GM19452 (cell line): ENCODE data around the gene LDB1.

Source experiments
- ATAC-seq: cut with Tn5 transposase; IDR thresholded peaks from one replicate; pipeline ENCODE4 v1.9.1; 2021; ENCODE audit not compliant: unreplicated experiment

Gene LDB1

GRCh38 chr10:102139281-102140110 lies 19.3 kb upstream of the LDB1 start:
- no peak for ATAC-seq

DNA sequence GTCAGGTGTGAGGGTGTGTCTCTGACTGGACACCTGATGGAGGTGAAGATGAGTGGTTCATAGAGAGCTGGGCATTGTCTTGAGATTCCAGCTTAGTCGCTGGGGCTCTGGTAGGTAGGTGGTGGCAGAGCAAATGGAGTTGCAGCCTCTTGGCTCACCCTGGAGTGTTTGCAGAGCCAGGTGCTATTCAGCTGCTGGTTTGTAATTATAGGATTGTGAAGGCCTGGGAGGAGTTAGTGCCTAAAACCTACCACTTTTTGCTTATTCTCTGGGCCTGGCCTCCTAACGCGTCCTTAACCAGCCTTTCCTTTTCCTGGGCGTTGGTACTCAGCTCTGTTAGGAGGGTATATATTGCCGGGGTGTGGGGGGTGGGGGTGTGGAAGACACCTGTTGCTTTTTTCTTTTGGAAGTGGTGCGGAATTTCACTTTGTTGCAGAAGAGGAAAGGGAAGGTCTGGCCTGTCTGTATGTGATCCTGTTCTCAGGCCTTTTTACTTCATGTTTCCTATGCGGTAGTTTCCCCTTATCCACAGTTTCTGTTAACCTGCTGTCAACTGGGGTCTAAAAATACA lies 15.9 kb upstream of the LDB1 start:
- no peak for ATAC-seq

GRCh38 chr10:102134416-102134815 lies 14.2 kb upstream of the LDB1 start:
- no peak for ATAC-seq

DNA sequence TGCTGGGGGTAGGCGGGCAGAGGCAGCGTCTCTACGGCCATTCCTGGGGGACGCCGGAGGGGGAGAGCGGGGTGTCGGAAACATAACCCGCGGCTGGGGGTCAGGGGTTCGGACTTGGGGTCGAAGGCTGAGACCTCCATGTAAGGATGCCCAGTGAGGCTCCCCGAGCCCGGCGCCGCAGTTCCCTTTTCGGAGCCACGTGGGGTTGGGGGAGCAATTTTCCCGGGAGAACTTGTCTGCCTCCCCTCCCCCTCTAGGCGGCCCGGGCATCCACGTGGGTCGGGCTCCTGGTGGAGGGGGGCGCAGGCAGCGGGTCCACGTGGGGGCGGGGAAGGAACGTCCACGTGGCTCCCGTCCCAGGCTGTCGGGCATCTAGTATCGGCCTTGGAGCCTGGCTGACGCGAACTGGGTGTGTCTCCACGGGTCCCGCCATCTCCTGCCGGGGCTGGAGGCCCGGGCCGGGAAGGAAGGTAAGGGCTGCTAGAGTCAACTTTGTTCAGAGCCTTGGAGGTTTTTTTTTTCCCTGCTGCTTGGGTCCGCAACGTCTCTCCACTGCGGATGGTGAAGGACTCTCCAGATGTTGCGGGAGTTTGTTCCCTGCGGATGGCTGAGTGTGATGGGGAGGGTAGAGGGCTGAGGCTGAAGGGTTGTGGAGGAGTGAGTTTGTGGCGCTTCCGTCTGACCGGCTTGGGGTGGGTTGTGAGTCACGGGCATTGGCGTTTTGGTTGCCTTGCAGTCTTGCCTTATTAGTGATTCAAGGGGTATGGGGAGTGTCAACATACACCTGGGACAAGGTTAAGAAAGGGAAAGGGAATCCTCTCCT lies 13.4 kb upstream of the LDB1 start:
- no peak for ATAC-seq

DNA sequence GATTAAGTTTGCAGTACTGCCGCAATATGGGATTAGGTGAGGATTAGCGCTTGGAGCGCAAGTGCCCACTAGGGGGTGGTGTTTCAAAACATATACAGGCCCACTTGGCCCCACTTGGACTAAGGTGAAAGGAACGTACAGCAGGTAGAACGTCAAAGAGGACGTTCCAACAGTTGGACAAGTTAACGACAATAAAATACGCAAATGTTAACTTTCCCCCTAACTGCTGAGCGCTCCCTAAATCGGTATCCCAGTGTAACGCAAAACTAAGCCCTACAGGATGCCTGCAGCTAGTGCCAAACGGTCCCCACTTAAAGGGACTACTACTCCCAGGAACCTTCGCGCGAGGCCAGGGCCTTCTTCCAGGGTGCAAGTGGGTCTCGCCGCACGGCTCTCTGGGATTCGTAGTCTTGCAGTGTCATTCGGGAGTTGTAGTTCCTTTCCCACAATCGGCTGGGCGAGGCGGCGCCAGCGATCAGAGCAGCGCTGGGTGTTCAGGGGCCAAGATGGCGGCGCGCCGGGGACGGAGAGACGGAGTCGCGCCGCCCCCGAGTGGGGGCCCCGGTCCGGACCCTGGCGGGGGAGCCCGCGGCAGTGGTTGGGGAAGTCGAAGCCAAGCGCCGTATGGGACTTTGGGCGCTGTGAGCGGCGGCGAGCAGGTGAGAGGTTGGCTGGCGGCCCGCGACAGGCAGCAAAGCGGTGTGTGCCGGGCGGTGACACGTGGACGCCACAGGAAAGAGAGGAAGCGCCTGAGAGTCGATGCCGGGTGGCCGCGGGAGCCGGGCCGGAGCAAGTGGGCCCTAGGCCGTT lies 12.6 kb upstream of the LDB1 start, which contains the start of gene PPRC1:
Gene PPRC1 (plus strand): TSS at position 478 of the 810 bp plus-strand sequence. CDS start 29 bp downstream, at position 507.
- ATAC-seq, result peak; percentile 94

DNA sequence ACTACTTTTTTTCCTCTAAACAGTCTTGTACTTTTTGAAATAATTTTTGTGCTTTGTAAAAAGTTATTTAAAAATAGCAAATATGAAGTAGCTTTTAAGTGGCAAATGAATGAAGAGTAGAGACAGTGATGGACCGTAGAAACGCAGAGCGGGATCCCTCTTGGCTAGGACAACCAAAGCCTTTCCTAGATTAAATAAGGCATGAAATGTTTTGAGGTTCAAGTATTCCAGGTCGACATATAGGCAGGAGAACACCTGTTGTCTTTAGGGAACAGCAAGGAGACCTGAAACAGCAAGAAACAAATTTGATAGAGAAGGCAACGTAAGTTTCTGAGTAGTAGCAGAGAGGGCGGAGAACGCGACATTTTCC lies 12.0 kb upstream of the LDB1 start:
- no peak for ATAC-seq

DNA sequence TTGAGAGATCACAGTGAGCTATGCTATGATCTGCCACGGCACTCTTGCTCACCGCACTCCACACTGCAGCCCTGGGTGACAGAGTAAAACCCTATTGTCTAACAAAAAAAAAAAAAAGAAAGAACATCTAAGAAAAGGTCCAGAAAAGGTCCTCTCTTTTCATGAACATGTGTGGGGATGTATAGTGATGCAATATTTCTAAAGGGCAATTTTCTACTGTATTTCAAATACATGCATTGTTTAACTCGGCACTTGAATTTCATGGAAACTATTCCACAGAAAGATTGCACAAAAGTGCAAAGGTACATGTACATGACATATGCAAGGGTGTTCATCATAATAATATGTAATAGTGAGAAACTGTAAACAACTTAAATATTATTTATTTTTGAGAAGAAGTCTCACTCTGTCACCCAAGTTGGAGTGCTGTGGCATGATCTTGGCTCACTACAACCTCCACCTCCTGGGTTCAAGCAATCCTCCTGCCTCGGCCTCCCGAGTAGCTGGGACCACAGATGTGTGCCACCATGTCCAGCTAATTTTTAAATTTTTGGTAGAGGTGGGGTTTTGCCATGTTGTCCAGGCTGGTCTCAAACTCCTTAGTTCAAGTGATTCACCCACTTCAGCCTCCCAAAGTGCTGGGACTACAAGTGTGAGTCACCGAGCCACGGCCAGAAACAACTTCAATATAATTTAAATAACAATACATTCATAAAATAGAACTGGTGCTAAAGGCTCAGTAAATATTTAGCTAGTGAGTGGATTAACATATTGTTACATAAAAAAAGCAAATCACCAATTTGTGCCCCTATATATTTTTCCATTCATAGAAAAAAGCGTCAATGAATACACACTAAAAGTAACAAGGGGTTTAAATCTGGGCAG lies 11.4 kb upstream of the LDB1 start:
- no peak for ATAC-seq

DNA sequence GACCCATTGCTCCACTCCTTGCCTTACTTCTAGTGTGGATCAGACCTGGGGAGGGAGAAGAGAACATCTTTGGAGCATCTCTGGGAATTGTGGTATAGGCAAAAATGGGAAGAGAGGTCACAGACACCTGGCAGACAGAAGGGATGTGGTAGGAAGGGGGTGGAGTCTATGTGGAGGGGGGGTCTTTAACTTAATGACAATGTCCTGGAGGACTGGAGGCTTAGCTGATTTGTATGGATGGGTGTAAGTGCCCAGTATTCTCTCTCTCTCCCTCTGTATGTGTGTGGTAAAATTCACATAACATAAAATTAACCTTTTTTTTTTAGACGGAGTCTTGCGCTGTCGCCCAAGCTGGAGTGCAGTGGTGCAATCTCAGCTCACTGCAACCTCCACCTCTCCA lies 3.1 kb upstream of the LDB1 start:
- ATAC-seq, result no peak

- ATAC-seq, result no peak
These were observed 2.3 kb upstream of the LDB1 start for GRCh38 chr10:102122450-102122849.

DNA sequence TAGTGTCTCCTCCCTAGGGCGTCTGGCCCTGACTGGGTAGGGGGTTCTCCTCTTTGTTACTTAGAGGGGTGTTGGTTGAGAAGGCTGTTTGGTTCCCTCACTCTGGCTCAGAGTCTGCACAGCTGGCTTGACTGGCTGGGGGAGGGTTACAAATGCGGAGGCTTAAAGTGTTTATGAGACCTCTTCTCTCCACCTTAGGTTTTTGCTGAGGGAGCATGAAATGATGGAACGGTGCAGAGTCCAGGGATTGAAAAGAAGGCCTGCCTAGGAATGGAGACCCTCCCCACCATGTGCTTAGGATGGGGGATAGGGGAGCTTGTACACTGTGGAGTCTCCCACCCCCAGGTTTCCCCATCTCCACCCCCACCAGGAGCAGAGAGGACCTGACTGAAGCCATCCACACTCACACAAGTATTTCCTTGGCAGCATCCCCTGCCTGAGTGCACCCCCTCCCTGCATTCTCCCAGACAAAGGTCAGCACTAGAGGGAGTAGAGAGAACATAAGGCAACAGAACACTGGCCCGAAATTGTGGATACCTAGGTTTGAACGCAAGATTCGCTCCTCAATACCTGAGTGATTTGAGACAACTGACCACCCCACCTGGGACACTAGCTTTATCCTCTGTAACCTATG lies 1.7 kb upstream of the LDB1 start:
- ATAC-seq, result no peak

- ATAC-seq, result no peak
These were observed 997 bp upstream of the LDB1 start for GRCh38 chr10:102120991-102121738.

GRCh38 chr10:102119417-102120141 lies 589 bp downstream of the LDB1 start:
- no peak for ATAC-seq

DNA sequence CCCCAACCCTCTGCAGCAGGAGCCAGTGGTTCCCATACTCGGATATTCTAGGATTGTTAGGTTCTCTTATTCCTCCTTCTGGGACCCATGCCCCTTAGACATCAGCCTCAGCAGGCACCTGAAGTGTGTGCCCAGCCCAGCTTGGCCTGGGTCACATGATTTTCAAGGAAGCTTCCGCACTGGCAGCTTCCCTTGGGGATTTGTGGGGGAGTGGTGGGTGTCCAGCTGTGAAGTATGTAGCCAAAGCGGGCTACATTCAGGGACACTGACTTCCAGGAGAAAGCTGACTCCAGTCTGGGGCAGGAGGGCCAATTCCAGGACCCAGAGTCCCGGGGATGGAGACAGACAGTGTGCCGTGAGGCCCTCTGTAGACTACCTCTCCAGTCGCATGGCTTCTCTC lies 1.3 kb downstream of the LDB1 start:
- no peak for ATAC-seq

GRCh38 chr10:102117391-102118159 lies 2.6 kb downstream of the LDB1 start:
- ATAC-seq, result no peak

DNA sequence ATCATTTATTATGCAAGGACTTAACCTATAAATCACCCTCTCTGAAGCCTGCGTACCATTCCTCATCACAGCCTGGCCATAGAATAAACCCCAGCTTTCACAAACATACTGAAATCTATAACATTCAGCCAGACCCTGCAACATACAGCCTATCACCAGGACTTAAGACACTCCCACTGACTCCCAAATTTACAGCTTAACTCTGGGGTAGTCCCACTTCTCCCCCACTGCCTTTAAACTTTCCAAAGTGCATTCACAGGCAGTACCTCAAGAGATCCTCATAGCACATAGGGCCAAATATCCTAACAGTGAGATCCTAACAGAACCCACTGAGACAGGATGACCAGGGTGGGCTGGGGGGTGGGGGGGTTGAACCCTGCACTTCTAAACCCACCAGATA lies 3.5 kb downstream of the LDB1 start:
- no peak for ATAC-seq

- ATAC-seq, result no peak
These were observed 4.4 kb downstream of the LDB1 start for GRCh38 chr10:102115775-102116174.

GRCh38 chr10:102114861-102115618 lies 5.1 kb downstream of the LDB1 start:
- ATAC-seq, result peak; percentile 77
